Activated CD8-positive, alpha-beta memory T cell treated with anti-CD3 and anti-CD28 coated beads, Interleukin-2, amount 50 U/mL, for 48 hours (primary cell): ENCODE data around the gene RNF166.
A peak's percentile ranks its signal among the peaks of the same experiment; 100 is the strongest.

Experiments used
- DNase-seq: peaks from one replicate; pipeline ENCODE4 v3.0.0-alpha.2; 2020

RNF166 gene

GRCh38 chr16:88690341-88691128 is 15.7 kb downstream of the RNF166 start:
- DNase-seq = no peak

- no peak for DNase-seq
Observed at GRCh38 chr16:88688013-88688778, 18.0 kb downstream of the RNF166 start.

- DNase-seq = no peak
Observed at GRCh38 chr16:88687676-88688012, 18.6 kb downstream of the RNF166 start.

GRCh38 chr16:88687254-88687576 is 19.0 kb downstream of the RNF166 start:
- DNase-seq = no peak

- DNase-seq = peak; percentile 95
Observed at GRCh38 chr16:88686439-88687253, 19.6 kb downstream of the RNF166 start, which contains the start of gene SNAI3. SNAI3 (minus strand) TSS chr16:88686507; CDS start chr16:88686406, 101 bp downstream.

- peak; percentile 74 for DNase-seq
Observed at GRCh38 chr16:88686062-88686438, 20.2 kb downstream of the RNF166 start.

- DNase-seq = peak; percentile 85
Observed at GRCh38 chr16:88685156-88686061, 20.8 kb downstream of the RNF166 start.

- DNase-seq = no peak
Observed at GRCh38 chr16:88684569-88685155, 21.5 kb downstream of the RNF166 start.

GRCh38 chr16:88681709-88682451 is 24.3 kb downstream of the RNF166 start:
- peak; percentile 85 for DNase-seq

GRCh38 chr16:88681084-88681680 is 25.0 kb downstream of the RNF166 start:
- DNase-seq = peak; percentile 70

GRCh38 chr16:88680554-88681083 is 25.6 kb downstream of the RNF166 start:
- DNase-seq = no peak

- no peak for DNase-seq
Observed at GRCh38 chr16:88678224-88678979, 27.8 kb downstream of the RNF166 start.

GRCh38 chr16:88677721-88678120 is 28.5 kb downstream of the RNF166 start:
- no peak for DNase-seq

- DNase-seq = no peak
Observed at GRCh38 chr16:88676502-88677242, 29.5 kb downstream of the RNF166 start.

- no peak for DNase-seq
Observed at GRCh38 chr16:88673716-88674379, 32.4 kb downstream of the RNF166 start.

- no peak for DNase-seq
Observed at GRCh38 chr16:88672776-88673175, 33.4 kb downstream of the RNF166 start.

GRCh38 chr16:88671806-88672205 is 34.4 kb downstream of the RNF166 start:
- DNase-seq = no peak

GRCh38 chr16:88669980-88670379 is 36.2 kb downstream of the RNF166 start:
- DNase-seq = no peak
